Hepatocyte (in vitro differentiated cells): ENCODE data around the gene CLEC16A.

Source experiments
- CTCF ChIP-seq: fragments of 200-600 bp; sonication (generic); IDR thresholded peaks from 2 replicates; pipeline ENCODE4 v1.5.1; 2016; ENCODE audit warnings: antibody characterized with exemption, mild to moderate bottlenecking; ENCODE audit not compliant: poor library complexity
- EZH2 ChIP-seq: fragments of 200-600 bp; sonication (generic); IDR thresholded peaks from 2 replicates; pipeline ENCODE4 v1.6.1; 2016; ENCODE audit warnings: antibody characterized with exemption, mild to moderate bottlenecking, borderline replicate concordance

DNA sequence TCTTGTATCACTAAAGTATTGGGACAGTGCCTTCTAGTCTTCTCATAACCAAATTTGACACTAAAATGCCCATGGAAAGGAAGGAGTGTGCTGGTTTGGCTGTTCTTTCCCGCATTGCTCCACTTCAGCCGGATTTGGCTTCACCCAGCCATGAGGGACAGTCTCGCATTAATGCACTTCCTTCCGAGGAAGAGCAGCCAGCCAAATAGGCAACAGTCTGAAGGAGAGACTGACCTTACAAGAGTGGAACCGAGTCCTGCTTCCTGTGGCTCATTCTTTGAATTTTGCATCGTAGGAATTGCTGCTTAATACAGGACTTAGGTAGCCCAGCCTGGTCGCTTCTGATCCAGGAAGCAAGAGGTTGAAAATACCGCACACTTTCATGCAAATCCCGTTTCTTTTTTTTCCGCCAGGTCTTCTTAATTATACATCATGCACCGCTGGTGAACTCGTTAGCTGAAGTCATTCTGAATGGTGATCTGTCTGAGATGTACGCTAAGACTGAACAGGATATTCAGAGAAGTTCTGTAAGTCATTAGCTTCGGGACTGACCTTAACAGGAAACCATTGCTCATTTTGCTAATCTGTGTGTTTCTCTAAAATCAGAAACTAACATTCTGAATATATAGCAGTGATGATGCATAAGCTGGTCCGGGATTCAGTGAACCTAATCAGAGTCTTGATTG is 38.2 kb downstream of the CLEC16A start:
- TF ChIP-seq CTCF (no peak), EZH2 (no peak)
